Peyer's patch (tissue), 4 donors: ENCODE data around the gene MRPL1. TPM values are rescaled to one million over a fixed set of nuclear protein-coding genes. Genes with fewer than 3 reads are reported as not detected.
A peak's percentile ranks its signal among the peaks of the same experiment; 100 is the strongest.

ENCODE experiments used
- DNase-seq, 3 donors: peaks; one replicate each; pipeline ENCODE4 v3.0.0-alpha.2; 2017 to 2019
- H3K27ac ChIP-seq, 4 donors: fragments of 200-600 bp; sonication (generic); one replicate each; pipeline ENCODE4 v1.5.1; 2016 to 2019
- H3K27me3 ChIP-seq, 2 donors: fragments of 200-600 bp; sonication (generic); one replicate each; pipeline ENCODE4 v1.5.1; 2019
- H3K36me3 ChIP-seq, 3 donors: fragments of 200-600 bp; sonication (generic); one replicate each; pipeline ENCODE4 v1.5.1; 2016 to 2019
- H3K4me1 ChIP-seq, 4 donors: fragments of 200-600 bp; sonication (generic); one replicate each; pipeline ENCODE4 v1.5.1; 2016 to 2019
- H3K4me3 ChIP-seq, 4 donors: fragments of 200-600 bp; sonication (generic); 1 replicate in 3 of 4; 2 replicates in 1 of 4; pipeline ENCODE4 v1.5.1; 2016 to 2019; ENCODE audit warnings: mild to moderate bottlenecking in 1 of 4
- H3K9me3 ChIP-seq, 4 donors: fragments of 200-600 bp; sonication (generic); one replicate each; pipeline ENCODE4 v1.5.1; 2016 to 2019; ENCODE audit warnings: mild to moderate bottlenecking in 1 of 4
- POLR2A ChIP-seq, 2 donors: fragments of 450-650 bp; IDR thresholded peaks; one replicate each; pipeline ENCODE4 v1.5.1; 2017; ENCODE audit warnings: antibody characterized with exemption in 2 of 2, mild to moderate bottlenecking in 2 of 2, moderate library complexity in 2 of 2
- total RNA-seq, 4 donors: library from RNA; depleted of rRNA; stranded (reverse); fragments of >200 nt; gene quantifications; one replicate each; pipeline ENCODE4 v1.1.0, GENCODE V29; 2016
- TF ChIP-seq, protein P1 (sequence below), 6 experiments: fragments of 450-650 bp in 4 of 6; fragments of 200-600 bp in 2 of 6; sonication (generic) in 1 of 6; IDR thresholded peaks; one replicate each; pipeline ENCODE4 v1.5.1; 2017 to 2019; ENCODE audit warnings: antibody characterized with exemption in 6 of 6, mild to moderate bottlenecking in 3 of 6, moderate library complexity in 1 of 6

MRPL1 gene
- total RNA-seq, 4 donors from 2014 or later = 12.8 to 30.5 (median 16.8) TPM

DNA sequence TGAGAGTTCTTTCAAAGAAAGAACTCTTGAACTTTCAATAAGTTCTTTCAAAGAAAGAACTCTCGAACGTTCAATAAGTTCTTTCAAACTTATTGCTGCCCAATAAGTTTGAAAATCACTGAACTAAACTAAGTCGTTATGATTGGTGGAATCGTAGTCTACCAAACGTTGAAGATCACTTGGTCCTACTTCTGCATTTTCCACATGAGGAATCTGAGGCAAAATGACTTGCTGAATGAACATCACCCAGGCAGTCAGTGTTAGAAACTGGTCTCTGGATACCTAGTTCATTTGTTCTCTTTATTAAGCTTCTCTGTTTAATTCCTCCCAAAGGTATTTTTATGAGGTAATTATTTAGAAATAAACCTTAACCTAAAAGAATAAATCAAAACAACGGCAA lies 36.4 kb upstream of the MRPL1 start:
- H3K4me3 ChIP-seq = no peak overlapping the region
- H3K9me3 ChIP-seq = no peaks in the 10 kb centered on the region
- H3K27me3 ChIP-seq = no peaks in the 10 kb centered on the region
- H3K4me1 ChIP-seq = peaks cover 0 to 14% (median 5%) of the 10 kb centered on the region in 4 donors
- TF ChIP-seq POLR2A (IDR thresholded peaks at IDR 0.05) = no peak
- TF ChIP-seq, protein P1, sequence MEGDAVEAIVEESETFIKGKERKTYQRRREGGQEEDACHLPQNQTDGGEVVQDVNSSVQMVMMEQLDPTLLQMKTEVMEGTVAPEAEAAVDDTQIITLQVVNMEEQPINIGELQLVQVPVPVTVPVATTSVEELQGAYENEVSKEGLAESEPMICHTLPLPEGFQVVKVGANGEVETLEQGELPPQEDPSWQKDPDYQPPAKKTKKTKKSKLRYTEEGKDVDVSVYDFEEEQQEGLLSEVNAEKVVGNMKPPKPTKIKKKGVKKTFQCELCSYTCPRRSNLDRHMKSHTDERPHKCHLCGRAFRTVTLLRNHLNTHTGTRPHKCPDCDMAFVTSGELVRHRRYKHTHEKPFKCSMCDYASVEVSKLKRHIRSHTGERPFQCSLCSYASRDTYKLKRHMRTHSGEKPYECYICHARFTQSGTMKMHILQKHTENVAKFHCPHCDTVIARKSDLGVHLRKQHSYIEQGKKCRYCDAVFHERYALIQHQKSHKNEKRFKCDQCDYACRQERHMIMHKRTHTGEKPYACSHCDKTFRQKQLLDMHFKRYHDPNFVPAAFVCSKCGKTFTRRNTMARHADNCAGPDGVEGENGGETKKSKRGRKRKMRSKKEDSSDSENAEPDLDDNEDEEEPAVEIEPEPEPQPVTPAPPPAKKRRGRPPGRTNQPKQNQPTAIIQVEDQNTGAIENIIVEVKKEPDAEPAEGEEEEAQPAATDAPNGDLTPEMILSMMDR (IDR thresholded peaks at IDR 0.05) = no peak
- no peaks in the 10 kb centered on the region for H3K36me3 ChIP-seq
- peak overlapping the region in 2 of 4 donors; percentile 47 to 53 for H3K27ac ChIP-seq
- no peak for DNase-seq

DNA sequence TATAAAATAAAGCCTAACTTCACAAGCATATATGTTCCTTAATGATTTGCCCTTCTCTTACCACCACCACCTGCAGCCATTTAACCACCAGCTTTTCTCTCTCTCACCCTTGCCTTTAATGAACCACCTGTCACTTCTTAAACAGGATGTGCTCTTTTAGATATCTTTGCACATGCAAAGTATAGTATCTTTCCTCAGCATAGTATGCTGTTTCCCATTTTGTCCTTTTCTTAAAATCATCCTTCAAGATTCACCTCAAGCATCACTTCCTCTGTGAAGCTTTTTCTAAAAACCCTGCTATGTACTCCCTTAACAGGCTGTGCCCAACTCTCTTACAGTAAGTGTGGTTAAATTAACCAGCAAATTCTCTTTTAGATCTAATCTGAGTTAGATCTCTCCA lies 35.3 kb upstream of the MRPL1 start:
- H3K27ac ChIP-seq = peak overlapping the region; percentile 13 to 53 (median 40)

DNA sequence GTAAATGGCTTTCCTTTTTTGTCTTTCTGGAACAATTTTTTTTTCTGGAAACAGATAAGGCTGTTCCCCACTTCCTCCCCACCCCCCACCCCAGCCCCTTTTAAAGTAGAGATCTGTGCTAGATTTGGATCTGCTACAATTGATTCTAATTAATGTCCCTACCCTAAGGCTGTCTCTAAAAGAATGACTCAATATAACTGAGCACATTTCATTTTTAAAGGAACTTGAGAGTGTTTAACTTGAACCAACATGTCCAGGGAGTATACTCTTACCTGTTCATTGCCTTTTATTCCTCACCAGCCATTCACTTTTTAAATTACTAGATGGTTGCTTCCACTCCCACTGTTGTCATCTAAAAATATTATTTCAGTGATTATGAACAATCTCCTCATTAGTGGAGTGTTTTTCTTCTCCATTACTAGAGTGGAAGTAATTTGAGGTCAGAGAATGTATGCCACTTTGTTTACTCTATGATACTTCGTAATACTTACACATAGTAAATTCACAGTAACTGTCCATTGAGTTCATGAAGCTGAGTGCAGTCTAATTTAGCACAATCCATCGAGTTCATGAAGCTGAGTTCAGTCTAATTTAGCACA lies 29.4 kb upstream of the MRPL1 start:
- no peak overlapping the region for H3K27ac ChIP-seq
- H3K36me3 ChIP-seq = no peaks in the 10 kb centered on the region
- no peaks in the 10 kb centered on the region for H3K27me3 ChIP-seq

More for the DNA sequence above, 35.3 kb upstream of the MRPL1 start:
- Histone ChIP-seq H3K9me3 (no peaks in the 10 kb centered on the region), H3K4me3 (no peak overlapping the region), H3K27me3 (no peaks in the 10 kb centered on the region), H3K36me3 (no peaks in the 10 kb centered on the region), H3K4me1 (peaks cover 0 to 5% (median 0%) of the 10 kb centered on the region in 4 donors)
- TF ChIP-seq, protein P1 (IDR thresholded peaks at IDR 0.05) = no peak
- no peak for TF ChIP-seq POLR2A (IDR thresholded peaks at IDR 0.05)
- DNase-seq = no peak

DNA sequence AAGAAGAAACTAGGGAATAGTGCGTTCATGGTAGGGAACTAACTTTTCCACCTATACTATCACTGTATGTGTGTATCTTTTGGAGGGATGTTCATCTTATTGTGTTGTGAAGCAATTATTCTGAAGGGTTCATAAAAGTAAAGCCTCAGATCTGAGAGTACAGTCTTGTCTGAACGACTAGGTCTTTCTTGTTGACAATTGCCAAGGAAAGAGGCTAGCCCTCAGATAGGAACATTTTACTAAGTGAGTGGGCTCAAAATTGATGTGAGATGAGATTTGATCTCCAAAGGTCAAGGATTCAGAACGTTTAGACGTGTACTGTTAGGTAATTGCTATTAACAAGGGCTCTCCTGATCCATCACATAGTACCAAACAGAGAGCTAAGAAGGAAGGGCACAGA lies 28.2 kb upstream of the MRPL1 start:
- Histone ChIP-seq H3K9me3 (no peaks in the 10 kb centered on the region), H3K36me3 (no peaks in the 10 kb centered on the region), H3K27ac (no peak overlapping the region), H3K4me3 (no peak overlapping the region), H3K4me1 (no peaks in the 10 kb centered on the region), H3K27me3 (no peaks in the 10 kb centered on the region)
- no peak for TF ChIP-seq POLR2A (IDR thresholded peaks at IDR 0.05)
- DNase-seq = no peak

More for the DNA sequence above, 29.4 kb upstream of the MRPL1 start:
- DNase-seq = no peak
- H3K4me3 ChIP-seq = no peak overlapping the region
- H3K4me1 ChIP-seq = no peaks in the 10 kb centered on the region
- H3K9me3 ChIP-seq = no peaks in the 10 kb centered on the region
- TF ChIP-seq, protein P1 (IDR thresholded peaks at IDR 0.05) = no peak
- TF ChIP-seq POLR2A (IDR thresholded peaks at IDR 0.05) = no peak

DNA sequence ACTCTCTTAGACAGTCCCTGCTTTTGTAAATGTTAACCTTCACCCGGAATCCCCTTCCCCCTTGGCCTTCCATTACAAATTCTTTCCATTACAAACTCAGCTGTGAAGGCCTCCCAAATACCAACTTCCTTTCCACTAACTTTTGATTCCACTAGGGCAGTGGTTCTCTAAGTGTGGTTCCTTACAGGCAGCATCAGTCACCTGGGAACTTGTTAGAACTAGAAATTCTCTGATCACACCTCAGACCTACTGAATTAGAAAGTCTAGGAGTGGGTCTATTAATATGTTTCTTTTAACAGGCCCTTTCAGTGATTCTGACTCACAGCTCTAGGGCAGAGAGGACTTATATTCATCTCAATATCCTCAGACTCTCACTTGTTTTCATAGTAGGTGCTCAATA lies 19.0 kb upstream of the MRPL1 start:
- Histone ChIP-seq H3K27ac (no peak overlapping the region), H3K4me3 (no peak overlapping the region), H3K4me1 (no peaks in the 10 kb centered on the region), H3K36me3 (no peaks in the 10 kb centered on the region), H3K27me3 (no peaks in the 10 kb centered on the region), H3K9me3 (no peaks in the 10 kb centered on the region)
- TF ChIP-seq, protein P1 (IDR thresholded peaks at IDR 0.05) = no peak
- TF ChIP-seq POLR2A (IDR thresholded peaks at IDR 0.05) = no peak
- no peak for DNase-seq

DNA sequence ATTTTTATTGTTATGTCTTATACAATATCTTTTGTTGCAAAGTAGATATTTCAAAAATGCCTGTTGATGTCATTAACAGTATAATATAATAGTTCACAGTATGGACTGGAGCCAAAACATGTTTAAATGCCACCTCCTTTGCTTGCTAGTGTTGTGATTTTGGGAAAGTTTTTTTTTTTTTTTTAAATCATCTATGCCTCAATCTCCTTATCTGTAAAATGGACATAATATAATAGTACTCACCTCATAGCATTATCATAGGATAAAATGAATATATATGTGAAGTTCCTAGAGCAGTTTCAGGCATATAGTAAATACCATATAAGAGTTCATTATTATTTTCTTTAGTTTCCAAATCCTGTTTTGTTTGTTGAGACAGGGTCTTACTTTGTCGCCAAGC lies 18.3 kb upstream of the MRPL1 start:
- Histone ChIP-seq H3K36me3 (no peaks in the 10 kb centered on the region), H3K27me3 (no peaks in the 10 kb centered on the region), H3K9me3 (no peaks in the 10 kb centered on the region), H3K27ac (no peak overlapping the region), H3K4me3 (no peak overlapping the region), H3K4me1 (no peaks in the 10 kb centered on the region)
- no peak for TF ChIP-seq POLR2A (IDR thresholded peaks at IDR 0.05)
- TF ChIP-seq, protein P1 (IDR thresholded peaks at IDR 0.05) = no peak
- no peak for DNase-seq
